ENCODE measurements around the gene STK16. TPM values are rescaled to one million over a fixed set of nuclear protein-coding genes. Genes with fewer than 3 reads are reported as not detected.

STK16 gene
- total and polyA plus RNA-seq, 4 donors: 5.8 to 44.3 (median 23.7) TPM

- no peak for TF ChIP-seq GABPA (IDR thresholded peaks at IDR 0.05 in 1 of 2, conservative IDR thresholded peaks at IDR 0.05 in 1 of 2)
- no peak for TF ChIP-seq HNF4A (conservative IDR thresholded peaks at IDR 0.05)
- TF ChIP-seq RAD21 (IDR thresholded peaks at IDR 0.05): no peak
- TF ChIP-seq MAX (IDR thresholded peaks at IDR 0.05): no peak
- TF ChIP-seq EGR1 (IDR thresholded peaks at IDR 0.05; ENCODE audit: low read depth in 2 of 2): no peak
- no peak for TF ChIP-seq JUND (IDR thresholded peaks at IDR 0.05)
- TF ChIP-seq TAF1 (conservative IDR thresholded peaks at IDR 0.05): no peak
- TF ChIP-seq YY1 (IDR thresholded peaks at IDR 0.05): no peak
- TF ChIP-seq SP1 (IDR thresholded peaks at IDR 0.05): no peak
- no peak for TF ChIP-seq ZBTB33 (IDR thresholded peaks at IDR 0.05)
- Histone ChIP-seq H3K36me3 (ENCODE audit: control insufficient read depth in 4 of 4, insufficient read depth in 3 of 4, low read depth in 1 of 4, low read length in 3 of 4) (no peaks in the 10 kb centered on the region), H3K4me1 (ENCODE audit: control insufficient read depth in 4 of 4, insufficient read depth in 4 of 4, low read length in 3 of 4) (no peaks in the 10 kb centered on the region), H3K9ac (ENCODE audit: low read depth in 1 of 2, low read length in 2 of 2) (no peak overlapping the region), H3K4me3 (ENCODE audit: low read depth in 1 of 3, low read length in 3 of 3) (no peak overlapping the region), H3K27ac (ENCODE audit: low read depth in 1 of 2, low read length in 2 of 2) (no peak overlapping the region), H3K27me3 (ENCODE audit: control insufficient read depth in 4 of 4, insufficient read depth in 4 of 4, low read length in 3 of 4) (no peaks in the 10 kb centered on the region), H3K9me3 (ENCODE audit: control insufficient read depth in 4 of 4, low read length in 3 of 4) (no peaks in the 10 kb centered on the region)
- WGBS: 97% methylated on average over 1 of the region's 1 CpG
- no peak for DNase-seq (ENCODE audit: low spot score)
Observed at GRCh38 chr2:219197388-219197787, 47.9 kb upstream of the STK16 start.

- Histone ChIP-seq H3K9me3 (ENCODE audit: control insufficient read depth in 4 of 4, low read length in 3 of 4) (no peaks in the 10 kb centered on the region), H3K27me3 (ENCODE audit: control insufficient read depth in 4 of 4, insufficient read depth in 4 of 4, low read length in 3 of 4) (no peaks in the 10 kb centered on the region), H3K4me1 (ENCODE audit: control insufficient read depth in 4 of 4, insufficient read depth in 4 of 4, low read length in 3 of 4) (no peaks in the 10 kb centered on the region), H3K4me3 (ENCODE audit: low read depth in 1 of 3, low read length in 3 of 3) (no peak overlapping the region), H3K27ac (ENCODE audit: low read depth in 1 of 2, low read length in 2 of 2) (no peak overlapping the region), H3K36me3 (ENCODE audit: control insufficient read depth in 4 of 4, insufficient read depth in 3 of 4, low read depth in 1 of 4, low read length in 3 of 4) (no peaks in the 10 kb centered on the region), H3K9ac (ENCODE audit: low read depth in 1 of 2, low read length in 2 of 2) (no peak overlapping the region)
- DNase-seq (ENCODE audit: low spot score): no peak
- TF ChIP-seq HNF4A (conservative IDR thresholded peaks at IDR 0.05): no peak
- TF ChIP-seq GABPA (IDR thresholded peaks at IDR 0.05 in 1 of 2, conservative IDR thresholded peaks at IDR 0.05 in 1 of 2): no peak
- no peak for TF ChIP-seq ATF3 (IDR thresholded peaks at IDR 0.05)
- no peak for TF ChIP-seq FOXA1 (IDR thresholded peaks at IDR 0.05)
- no peak for TF ChIP-seq FOXA2 (IDR thresholded peaks at IDR 0.05)
- no peak for TF ChIP-seq NR2F2 (IDR thresholded peaks at IDR 0.05)
- TF ChIP-seq REST (IDR thresholded peaks at IDR 0.05): no peak
- TF ChIP-seq TAF1 (conservative IDR thresholded peaks at IDR 0.05): no peak
- TF ChIP-seq JUND (IDR thresholded peaks at IDR 0.05): no peak
- no peak for TF ChIP-seq HNF4G (IDR thresholded peaks at IDR 0.05)
- 90% methylated on average over 5 of the region's 5 CpGs for WGBS
Observed at GRCh38 chr2:219198974-219199373, 46.3 kb upstream of the STK16 start.

Data from liver (tissue), 9 donors.